ENCODE results near the gene KIF26A.

DNA sequence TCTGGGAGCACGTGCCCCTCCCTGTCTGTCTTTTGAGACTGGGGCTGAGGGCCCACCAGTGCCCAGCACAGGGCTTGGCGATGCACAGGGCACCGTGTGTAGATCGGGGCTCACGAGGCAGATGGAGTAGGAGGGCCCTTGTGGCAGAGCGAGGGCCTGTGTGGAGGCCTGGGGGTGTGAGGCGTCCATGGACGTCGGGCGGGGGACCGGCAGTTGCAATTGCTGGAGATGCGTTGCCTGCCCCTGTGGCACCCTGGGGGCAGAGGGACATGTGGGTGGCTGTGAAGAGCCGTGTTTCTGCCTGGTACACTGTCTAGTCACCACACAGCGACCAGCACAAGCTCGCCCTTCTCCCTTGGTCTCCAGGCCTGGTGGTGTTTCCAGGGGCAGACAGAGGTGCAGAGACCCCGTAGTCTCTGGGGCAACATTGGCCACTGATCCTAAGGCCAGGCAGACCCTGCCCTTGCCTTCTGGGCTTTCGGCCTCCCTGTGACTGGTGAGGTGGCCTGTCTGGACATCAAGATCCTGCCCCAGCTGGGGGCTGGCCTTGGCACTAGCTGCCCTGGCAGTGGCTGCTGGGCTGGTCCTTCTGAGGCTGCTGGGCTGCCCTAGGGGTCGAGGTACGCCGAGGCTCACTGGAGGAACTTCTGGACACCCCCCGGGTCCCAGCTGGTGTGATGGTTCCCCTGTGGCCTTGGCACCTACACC is 14.5 kb downstream of the KIF26A start:
- no peak for TF ChIP-seq POLR2A (IDR thresholded peaks at IDR 0.05)
- TF ChIP-seq, protein P1, sequence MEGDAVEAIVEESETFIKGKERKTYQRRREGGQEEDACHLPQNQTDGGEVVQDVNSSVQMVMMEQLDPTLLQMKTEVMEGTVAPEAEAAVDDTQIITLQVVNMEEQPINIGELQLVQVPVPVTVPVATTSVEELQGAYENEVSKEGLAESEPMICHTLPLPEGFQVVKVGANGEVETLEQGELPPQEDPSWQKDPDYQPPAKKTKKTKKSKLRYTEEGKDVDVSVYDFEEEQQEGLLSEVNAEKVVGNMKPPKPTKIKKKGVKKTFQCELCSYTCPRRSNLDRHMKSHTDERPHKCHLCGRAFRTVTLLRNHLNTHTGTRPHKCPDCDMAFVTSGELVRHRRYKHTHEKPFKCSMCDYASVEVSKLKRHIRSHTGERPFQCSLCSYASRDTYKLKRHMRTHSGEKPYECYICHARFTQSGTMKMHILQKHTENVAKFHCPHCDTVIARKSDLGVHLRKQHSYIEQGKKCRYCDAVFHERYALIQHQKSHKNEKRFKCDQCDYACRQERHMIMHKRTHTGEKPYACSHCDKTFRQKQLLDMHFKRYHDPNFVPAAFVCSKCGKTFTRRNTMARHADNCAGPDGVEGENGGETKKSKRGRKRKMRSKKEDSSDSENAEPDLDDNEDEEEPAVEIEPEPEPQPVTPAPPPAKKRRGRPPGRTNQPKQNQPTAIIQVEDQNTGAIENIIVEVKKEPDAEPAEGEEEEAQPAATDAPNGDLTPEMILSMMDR (IDR thresholded peaks at IDR 0.05 in 4 of 5, conservative IDR thresholded peaks at IDR 0.05 in 1 of 5): no peak
